ENCODE results near the gene SLC4A5.

Gene SLC4A5

GRCh38 chr2:74343316-74343715 lies at the start of gene SLC4A5:
SLC4A5 (minus strand) TSS chr2:74343416; CDS start chr2:74315023, 28,393 bp downstream.
- DNase-seq (ENCODE audit: low spot score), result no peak

- DNase-seq (ENCODE audit: low spot score), result no peak
Observed at GRCh38 chr2:74392449-74392743, 49.2 kb upstream of the SLC4A5 start.

- DNase-seq (ENCODE audit: low spot score), result peak; percentile 96
Observed at GRCh38 chr2:74391580-74392448, 48.6 kb upstream of the SLC4A5 start.

- DNase-seq (ENCODE audit: low spot score), result peak; percentile 57
Observed at GRCh38 chr2:74391209-74391579, 48.0 kb upstream of the SLC4A5 start.

GRCh38 chr2:74390606-74391005 lies 47.4 kb upstream of the SLC4A5 start:
- no peak for DNase-seq (ENCODE audit: low spot score)

- DNase-seq (ENCODE audit: low spot score), result peak; percentile 59
Observed at GRCh38 chr2:74387346-74387745, 44.1 kb upstream of the SLC4A5 start.

- DNase-seq (ENCODE audit: low spot score), result no peak
Observed at GRCh38 chr2:74385396-74385795, 42.2 kb upstream of the SLC4A5 start.

- peak; percentile 26 for DNase-seq (ENCODE audit: low spot score)
Observed at GRCh38 chr2:74384051-74384450, 40.8 kb upstream of the SLC4A5 start.

- DNase-seq (ENCODE audit: low spot score), result peak; percentile 48
Observed at GRCh38 chr2:74383254-74383653, 40.0 kb upstream of the SLC4A5 start.

- no peak for DNase-seq (ENCODE audit: low spot score)
Observed at GRCh38 chr2:74381751-74382150, 38.5 kb upstream of the SLC4A5 start.

GRCh38 chr2:74379851-74380789 lies 36.9 kb upstream of the SLC4A5 start, which contains the start of gene DCTN1:
DCTN1 (minus strand) TSS chr2:74380311; CDS start chr2:74380037, 274 bp downstream.
- peak; percentile 89 for DNase-seq (ENCODE audit: low spot score)

GRCh38 chr2:74378007-74378406 lies 34.8 kb upstream of the SLC4A5 start:
- DNase-seq (ENCODE audit: low spot score), result no peak

GRCh38 chr2:74375838-74376237 lies 32.6 kb upstream of the SLC4A5 start:
- no peak for DNase-seq (ENCODE audit: low spot score)

- DNase-seq (ENCODE audit: low spot score), result peak; percentile 65
Observed at GRCh38 chr2:74374509-74375205, 31.4 kb upstream of the SLC4A5 start.

- DNase-seq (ENCODE audit: low spot score), result no peak
Observed at GRCh38 chr2:74373985-74374384, 30.8 kb upstream of the SLC4A5 start.

- DNase-seq (ENCODE audit: low spot score), result peak; percentile 43
Observed at GRCh38 chr2:74373221-74373676, 30.0 kb upstream of the SLC4A5 start.

GRCh38 chr2:74372674-74373073 lies 29.5 kb upstream of the SLC4A5 start:
- no peak for DNase-seq (ENCODE audit: low spot score)

GRCh38 chr2:74371421-74371820 lies 28.2 kb upstream of the SLC4A5 start:
- DNase-seq (ENCODE audit: low spot score), result no peak

GRCh38 chr2:74369976-74370375 lies 26.8 kb upstream of the SLC4A5 start:
- no peak for DNase-seq (ENCODE audit: low spot score)

GRCh38 chr2:74368499-74368898 lies 25.3 kb upstream of the SLC4A5 start:
- no peak for DNase-seq (ENCODE audit: low spot score)

- no peak for DNase-seq (ENCODE audit: low spot score)
Observed at GRCh38 chr2:74367789-74368188, 24.6 kb upstream of the SLC4A5 start.

GRCh38 chr2:74366036-74366435 lies 22.8 kb upstream of the SLC4A5 start:
- no peak for DNase-seq (ENCODE audit: low spot score)

All from AG20443 (cell line).